BJ (cell line): ENCODE results near the gene NDUFV3. TPM values are rescaled to one million over a fixed set of nuclear protein-coding genes. Genes with fewer than 3 reads are reported as not detected.
"Not testable (repeated sequence)": the region's sequence is repeated elsewhere in the genome, so short reads cannot be mapped to it uniquely, and the experiment has no call there.

Experiments used
- CTCF ChIA-PET: fragments of 350-600 bp; formaldehyde crosslinking; extraction: SDS; loops from one replicate; lab custom pipeline; 2021; ENCODE audit warnings: antibody characterized with exemption, inconsistent platforms; lab: Yijun Ruan, JAX
- POLR2A ChIA-PET: fragments of 300-600 bp; sonication (Branson Sonifier 250); formaldehyde crosslinking; extraction: SDS; loops from one replicate; lab custom pipeline; 2021; ENCODE audit warnings: antibody characterized with exemption; lab: Charles Lee
- DNase-seq: peaks from one replicate; pipeline ENCODE4 v3.0.0-alpha.2; 2011; ENCODE audit warnings: low read depth
- H3K27me3 ChIP-seq: 2 replicates; pipeline ENCODE4 v1.6.0; 2011; ENCODE audit warnings: low read length; ENCODE audit not compliant: control insufficient read depth, insufficient read depth
- H3K36me3 ChIP-seq: 2 replicates; pipeline ENCODE4 v1.5.1; 2011; ENCODE audit warnings: low read length; ENCODE audit not compliant: control insufficient read depth, insufficient read depth
- H3K4me3 ChIP-seq: 2 replicates; pipeline ENCODE4 v1.5.1; 2011; ENCODE audit warnings: low read depth, mild to moderate bottlenecking, control low read depth, low read length
- polyA plus RNA-seq: library from polyadenylated mRNA; depleted of rRNA; stranded (reverse); fragments of >200 nt; gene quantifications from 2 replicates; pipeline ENCODE4 v1.2.3, GENCODE V29; 2011
- TF ChIP-seq, protein P1 (sequence below): IDR thresholded peaks from 2 replicates; pipeline ENCODE4 v1.5.1; 2011; ENCODE audit warnings: low read depth, mild to moderate bottlenecking, control low read depth, inconsistent platforms, low read length, moderate library complexity; ENCODE audit not compliant: insufficient read depth

Gene NDUFV3
- polyA plus RNA-seq, 1 experiment: 32.2 TPM

DNA sequence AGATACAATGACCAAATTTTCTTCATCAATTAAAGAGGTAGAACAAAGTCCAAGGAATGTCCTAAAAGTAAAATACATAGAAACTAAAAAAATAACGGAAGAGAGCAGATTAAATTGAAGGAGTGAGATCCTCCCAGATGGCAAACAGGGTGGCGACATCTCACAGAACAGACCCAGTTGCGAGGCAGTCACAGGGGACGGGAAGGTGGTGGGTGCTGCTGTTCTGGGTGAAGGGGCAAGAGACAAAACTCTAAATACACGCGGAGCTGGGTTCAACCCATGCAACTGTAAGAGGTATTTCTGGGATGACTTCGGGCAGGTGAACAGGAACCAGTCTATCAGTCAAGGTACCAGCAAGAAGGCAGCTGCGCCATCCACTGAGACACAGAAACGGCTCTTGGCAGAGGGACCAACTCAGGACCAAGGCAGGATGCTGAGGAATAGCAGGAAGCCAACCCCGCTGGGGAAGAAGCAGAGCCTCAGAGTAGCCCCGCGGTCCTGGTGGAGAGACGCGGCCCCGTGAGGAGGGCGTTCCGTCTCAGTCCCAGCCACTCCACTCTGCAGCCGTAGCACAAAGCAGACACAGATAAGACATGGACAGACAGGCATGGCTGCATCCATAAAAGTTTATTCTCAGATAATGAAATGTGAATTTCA, 45.9 kb upstream of the NDUFV3 start:
- DNase-seq: no peak
- POLR2A ChIA-PET: no interaction called here
- H3K27me3 ChIP-seq: no peaks in the 10 kb centered on the region
- H3K36me3 ChIP-seq: peaks cover 46% of the 10 kb centered on the region
- no peak overlapping the region for H3K4me3 ChIP-seq
- TF ChIP-seq, protein P1, sequence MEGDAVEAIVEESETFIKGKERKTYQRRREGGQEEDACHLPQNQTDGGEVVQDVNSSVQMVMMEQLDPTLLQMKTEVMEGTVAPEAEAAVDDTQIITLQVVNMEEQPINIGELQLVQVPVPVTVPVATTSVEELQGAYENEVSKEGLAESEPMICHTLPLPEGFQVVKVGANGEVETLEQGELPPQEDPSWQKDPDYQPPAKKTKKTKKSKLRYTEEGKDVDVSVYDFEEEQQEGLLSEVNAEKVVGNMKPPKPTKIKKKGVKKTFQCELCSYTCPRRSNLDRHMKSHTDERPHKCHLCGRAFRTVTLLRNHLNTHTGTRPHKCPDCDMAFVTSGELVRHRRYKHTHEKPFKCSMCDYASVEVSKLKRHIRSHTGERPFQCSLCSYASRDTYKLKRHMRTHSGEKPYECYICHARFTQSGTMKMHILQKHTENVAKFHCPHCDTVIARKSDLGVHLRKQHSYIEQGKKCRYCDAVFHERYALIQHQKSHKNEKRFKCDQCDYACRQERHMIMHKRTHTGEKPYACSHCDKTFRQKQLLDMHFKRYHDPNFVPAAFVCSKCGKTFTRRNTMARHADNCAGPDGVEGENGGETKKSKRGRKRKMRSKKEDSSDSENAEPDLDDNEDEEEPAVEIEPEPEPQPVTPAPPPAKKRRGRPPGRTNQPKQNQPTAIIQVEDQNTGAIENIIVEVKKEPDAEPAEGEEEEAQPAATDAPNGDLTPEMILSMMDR: no peak
- CTCF ChIA-PET: no interaction called here

DNA sequence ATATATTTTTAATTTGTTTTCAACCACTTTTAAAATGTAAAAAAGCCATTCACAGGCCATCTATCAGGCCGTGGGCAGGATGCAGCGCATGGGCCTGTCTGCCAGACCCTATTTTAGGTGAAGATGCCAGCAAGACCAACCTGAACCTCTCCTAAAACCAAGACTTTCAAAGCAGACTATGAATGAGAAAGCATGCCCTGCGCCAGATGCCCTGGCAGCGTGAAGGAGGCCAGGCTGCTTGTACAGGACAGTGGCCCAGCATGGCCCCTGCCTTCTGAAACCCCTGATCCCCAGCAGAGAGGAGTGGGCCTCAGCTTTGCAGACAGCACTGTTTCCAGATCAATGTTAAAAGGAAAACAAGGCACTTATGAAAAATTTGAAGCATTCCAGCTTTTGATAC, 45.4 kb upstream of the NDUFV3 start:
- TF ChIP-seq, protein P1: no peak
- H3K27me3 ChIP-seq: no peaks in the 10 kb centered on the region
- peaks cover 42% of the 10 kb centered on the region for H3K36me3 ChIP-seq
- H3K4me3 ChIP-seq: no peak overlapping the region
- CTCF ChIA-PET: no interaction called here
- POLR2A ChIA-PET: no interaction called here
- DNase-seq: no peak

DNA sequence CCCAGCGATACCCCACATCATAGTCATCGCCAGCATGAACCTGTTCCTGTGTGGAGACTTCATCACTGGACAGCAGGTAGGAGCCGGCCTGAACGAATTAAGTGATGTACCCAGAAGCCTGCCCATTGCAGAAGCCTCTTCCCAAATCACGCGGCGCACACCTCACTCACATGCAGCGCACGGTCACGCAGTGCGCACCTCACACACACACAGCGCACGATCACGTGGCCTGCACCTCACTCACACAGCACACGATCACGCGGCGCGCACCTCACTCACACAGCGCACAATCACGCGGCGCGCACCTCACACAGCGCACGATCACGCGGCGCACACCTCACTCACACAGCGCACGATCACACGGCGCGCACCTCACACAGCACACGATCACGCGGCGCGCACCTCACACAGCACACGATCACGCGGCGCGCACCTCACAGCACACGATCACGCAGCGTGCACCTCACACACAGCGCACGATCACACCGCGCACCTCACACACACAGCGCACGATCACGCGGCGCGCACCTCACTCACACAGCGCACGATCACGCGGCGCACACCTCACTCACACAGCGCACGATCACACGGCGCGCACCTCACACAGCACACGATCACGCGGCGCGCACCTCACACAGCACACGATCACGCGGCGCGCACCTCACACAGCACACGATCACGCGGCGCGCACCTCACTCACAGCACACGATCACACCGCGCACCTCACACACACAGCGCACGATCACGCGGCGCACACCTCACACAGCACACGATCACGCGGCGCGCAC, 44.8 kb upstream of the NDUFV3 start:
- H3K27me3 ChIP-seq, H3K4me3 ChIP-seq, CTCF ChIA-PET, POLR2A ChIA-PET, DNase-seq: not testable (repeated sequence)
- H3K36me3 ChIP-seq: peaks cover 42% of the 10 kb centered on the region

DNA sequence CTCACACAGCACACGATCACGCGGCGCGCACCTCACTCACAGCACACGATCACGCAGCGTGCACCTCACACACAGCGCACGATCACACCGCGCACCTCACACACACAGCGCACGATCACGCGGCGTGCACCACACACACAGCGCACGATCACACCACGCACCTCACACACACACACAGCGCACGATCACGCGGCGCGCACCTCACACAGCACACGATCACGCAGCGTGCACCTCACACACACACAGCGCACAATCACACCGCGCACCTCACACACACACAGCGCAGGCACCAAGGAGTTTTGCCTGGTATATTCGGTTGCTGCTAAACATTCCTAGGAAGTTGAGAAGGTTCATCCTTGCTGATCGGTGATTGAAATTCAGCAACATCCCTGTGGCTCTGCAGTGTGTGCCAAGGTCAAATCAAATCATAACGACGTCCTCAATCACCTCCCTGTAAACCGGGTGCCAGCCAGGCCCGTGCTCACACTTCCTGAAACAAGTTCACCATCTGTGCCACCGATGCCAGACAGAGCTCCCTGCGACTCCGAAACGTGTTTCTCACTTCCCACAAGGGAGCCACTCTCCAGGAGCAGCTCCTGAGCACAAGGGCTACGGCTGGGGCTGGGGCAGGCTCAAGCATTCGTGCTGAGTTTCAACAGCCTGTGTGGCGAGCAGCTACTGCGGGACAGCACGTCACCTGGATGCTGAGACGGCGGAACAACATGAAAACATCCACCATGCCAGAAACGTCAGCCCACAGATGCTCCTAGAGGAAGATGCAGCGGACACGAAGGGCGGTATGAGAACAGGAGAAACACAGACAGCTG, 44.0 kb upstream of the NDUFV3 start:
- Histone ChIP-seq H3K4me3 (no peak overlapping the region), H3K27me3 (no peaks in the 10 kb centered on the region), H3K36me3 (peaks cover 48% of the 10 kb centered on the region)
- ChIA-PET POLR2A (no interaction called here), CTCF (interaction anchor here (1.5 kb wide), 1 partner anchor 14 kb away, joined by 4 read pairs; no protein-coding TSS in a partner anchor)
- TF ChIP-seq, protein P1: no peak
- no peak for DNase-seq

DNA sequence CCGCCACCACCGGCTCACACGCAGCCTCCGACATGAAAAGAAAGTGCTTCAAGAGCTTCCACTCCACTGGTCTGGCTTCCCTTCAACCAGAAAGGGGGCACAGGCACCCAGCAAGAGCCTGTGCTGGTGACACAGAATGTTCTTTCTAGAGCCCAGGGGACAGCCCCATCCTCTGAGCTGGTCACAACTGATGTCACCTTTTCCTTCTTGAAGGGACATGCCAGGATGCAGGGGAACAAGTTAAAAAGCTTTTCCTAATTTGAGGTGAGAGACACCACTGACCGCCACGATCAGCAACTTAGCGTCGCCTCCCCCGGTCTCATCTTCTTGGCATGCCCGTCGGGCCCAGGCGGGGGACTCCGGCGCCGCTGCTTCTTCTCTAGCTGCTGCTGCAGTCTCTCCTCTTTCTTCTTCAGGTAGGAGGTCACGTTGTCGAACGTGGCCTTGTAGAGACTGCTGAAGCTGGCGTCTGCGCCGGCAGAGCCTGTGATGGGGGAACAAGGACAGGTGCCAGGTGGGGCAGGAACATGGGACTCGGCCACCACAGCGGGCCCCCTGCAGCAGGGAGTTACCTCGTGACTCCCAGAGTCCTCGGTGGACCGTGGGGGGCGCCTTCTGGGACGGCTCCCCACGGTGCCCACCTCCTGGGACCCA, 43.2 kb upstream of the NDUFV3 start:
- DNase-seq: no peak
- POLR2A ChIA-PET: no interaction called here
- Histone ChIP-seq H3K4me3 (no peak overlapping the region), H3K36me3 (peaks cover 46% of the 10 kb centered on the region), H3K27me3 (no peaks in the 10 kb centered on the region)
- TF ChIP-seq, protein P1: no peak
- CTCF ChIA-PET: interaction anchor here (1.5 kb wide), 1 partner anchor 15 kb away, joined by 4 read pairs; no protein-coding TSS in a partner anchor
